Measurements from ENCODE around the gene SLC50A1. TPM values are rescaled to one million over a fixed set of nuclear protein-coding genes. Genes with fewer than 3 reads are reported as not detected.
"Not testable (repeated sequence)": the region's sequence is repeated elsewhere in the genome, so short reads cannot be mapped to it uniquely, and the experiment has no call there.

SLC50A1 gene
- total and polyA plus RNA-seq, 11 donors = 5.4 to 36.0 (median 10.5) TPM

GRCh38 chr1:155141749-155142148, 6.1 kb downstream of the SLC50A1 start:
- Histone ChIP-seq H3K4me3 (no peak overlapping the region), H3K27me3 (no peaks in the 10 kb centered on the region), H3K4me1 (peaks cover 2 to 33% (median 21%) of the 10 kb centered on the region in 12 donors), H3K9me3 (no peaks in the 10 kb centered on the region), H3K36me3 (peaks cover 0 to 15% (median 0%) of the 10 kb centered on the region in 9 donors), H3K27ac (no peak overlapping the region)
- DNase-seq (no peak), ATAC-seq (no peak)
- WGBS, 4 donors = 83 to 87% (median 86%) methylated on average over 7 of the region's 7 CpGs
- TF ChIP-seq CTCF (IDR thresholded peaks at IDR 0.05) = no peak
- TF ChIP-seq POLR2A (IDR thresholded peaks at IDR 0.05) = no peak
- intact Hi-C loops (cut with DNase I) = no loop called here

- WGBS, 4 donors = 83 to 88% (median 87%) methylated on average over 3 of the region's 3 CpGs
- intact Hi-C loops (cut with DNase I) = no loop called here
Measured at GRCh38 chr1:155145491-155145890, 9.8 kb downstream of the SLC50A1 start.

GRCh38 chr1:155155996-155156643, 20.5 kb downstream of the SLC50A1 start:
- DNase-seq; H3K36me3 ChIP-seq; H3K27me3 ChIP-seq; ATAC-seq; H3K27ac ChIP-seq; H3K4me1 ChIP-seq; H3K4me3 ChIP-seq; H3K9me3 ChIP-seq; intact Hi-C loops (cut with DNase I): not testable (repeated sequence)
- WGBS, 4 donors = 51 to 66% (median 61%) methylated on average over 3 of the region's 3 CpGs

More at GRCh38 chr1:155145491-155145890, 9.8 kb downstream of the SLC50A1 start:
- H3K27ac ChIP-seq = no peak overlapping the region
- no peaks in the 10 kb centered on the region for H3K36me3 ChIP-seq
- H3K9me3 ChIP-seq = no peaks in the 10 kb centered on the region
- DNase-seq (no peak), ATAC-seq (no peak)
- H3K4me3 ChIP-seq = no peak overlapping the region
- no peak for TF ChIP-seq CTCF (IDR thresholded peaks at IDR 0.05)
- no peak for TF ChIP-seq POLR2A (IDR thresholded peaks at IDR 0.05)
- H3K27me3 ChIP-seq = no peaks in the 10 kb centered on the region
- peaks cover 0 to 3% (median 0%) of the 10 kb centered on the region in 12 donors for H3K4me1 ChIP-seq

- no peak for ATAC-seq
- H3K4me3 ChIP-seq = no peak overlapping the region
- H3K27me3 ChIP-seq = no peaks in the 10 kb centered on the region
- TF ChIP-seq POLR2A (IDR thresholded peaks at IDR 0.05) = no peak
- TF ChIP-seq CTCF (IDR thresholded peaks at IDR 0.05) = no peak
- WGBS, 4 donors = 84 to 93% (median 90%) methylated on average over 1 of the region's 1 CpG
- H3K9me3 ChIP-seq = no peaks in the 10 kb centered on the region
- no peak for DNase-seq
- no peaks in the 10 kb centered on the region for H3K4me1 ChIP-seq
- no peaks in the 10 kb centered on the region for H3K36me3 ChIP-seq
- no peak overlapping the region for H3K27ac ChIP-seq
- intact Hi-C loops (cut with DNase I) = no loop called here
Measured at GRCh38 chr1:155158991-155159390, 23.3 kb downstream of the SLC50A1 start.

- intact Hi-C loops (cut with DNase I) = no loop called here
- DNase-seq (no peak), ATAC-seq (no peak)
- no peak for TF ChIP-seq CTCF (IDR thresholded peaks at IDR 0.05)
- TF ChIP-seq POLR2A (IDR thresholded peaks at IDR 0.05) = no peak
- Histone ChIP-seq H3K9me3 (peaks cover 0 to 9% (median 0%) of the 10 kb centered on the region in 12 donors), H3K4me3 (no peak overlapping the region), H3K4me1 (peaks cover 0 to under 1% (median 0%) of the 10 kb centered on the region in 12 donors), H3K36me3 (no peaks in the 10 kb centered on the region), H3K27me3 (no peaks in the 10 kb centered on the region), H3K27ac (no peak overlapping the region)
- 78 to 83% (median 80%) methylated on average over 8 of the region's 8 CpGs for WGBS, 4 donors
Measured at GRCh38 chr1:155160128-155160527, 24.5 kb downstream of the SLC50A1 start.

- H3K27me3 ChIP-seq; intact Hi-C loops (cut with DNase I); H3K9me3 ChIP-seq; ATAC-seq; H3K4me3 ChIP-seq; DNase-seq; H3K27ac ChIP-seq; H3K36me3 ChIP-seq: not testable (repeated sequence)
- H3K4me1 ChIP-seq = peaks cover 0 to 26% (median 21%) of the 10 kb centered on the region in 12 donors
- WGBS, 4 donors = 98 to 100% (median 99%) methylated on average over 6 of the region's 6 CpGs
Measured at GRCh38 chr1:155162631-155163030, 27.0 kb downstream of the SLC50A1 start.

- intact Hi-C loops (cut with DNase I); ATAC-seq: not testable (repeated sequence)
- 96 to 99% (median 98%) methylated on average over 4 of the region's 4 CpGs for WGBS, 4 donors
Measured at GRCh38 chr1:155163785-155164184, 28.1 kb downstream of the SLC50A1 start.

More at GRCh38 chr1:155163785-155164184, 28.1 kb downstream of the SLC50A1 start:
- not testable (repeated sequence) for DNase-seq, H3K27me3 ChIP-seq, H3K4me3 ChIP-seq, H3K27ac ChIP-seq, H3K36me3 ChIP-seq, H3K9me3 ChIP-seq
- peaks cover 0 to 31% (median 25%) of the 10 kb centered on the region in 12 donors for H3K4me1 ChIP-seq
